H9 (cell line): ENCODE results near the gene RBL1. TPM values are rescaled to one million over a fixed set of nuclear protein-coding genes. Genes with fewer than 3 reads are reported as not detected.

ENCODE experiments used
- DNase-seq: peaks from one replicate; pipeline ENCODE4 v3.0.0-alpha.2; 2017
- H2AFZ ChIP-seq: one replicate; pipeline ENCODE4 v1.6.1; 2013; ENCODE audit warnings: mild to moderate bottlenecking, low read length, control low read depth, moderate library complexity
- H2AK5ac ChIP-seq: 2 replicates; pipeline ENCODE4 v1.6.1; 2013; ENCODE audit warnings: low read length, control low read depth, mixed read lengths; ENCODE audit not compliant: insufficient read length
- H2BK120ac ChIP-seq: one replicate; pipeline ENCODE4 v1.6.1; 2013; ENCODE audit warnings: low read depth, mild to moderate bottlenecking, low read length, control low read depth, inconsistent platforms; ENCODE audit not compliant: poor library complexity, severe bottlenecking
- H2BK12ac ChIP-seq: 2 replicates; pipeline ENCODE4 v1.6.1; 2013; ENCODE audit warnings: low read length, control low read depth, mixed read lengths, low read depth; ENCODE audit not compliant: insufficient read length
- H2BK15ac ChIP-seq: 2 replicates; pipeline ENCODE4 v1.6.1; 2013; ENCODE audit warnings: low read depth, low read length, control low read depth
- H2BK20ac ChIP-seq: one replicate; pipeline ENCODE4 v1.6.1; 2013; ENCODE audit warnings: low read depth, mild to moderate bottlenecking, low read length, control low read depth, inconsistent platforms; ENCODE audit not compliant: poor library complexity, severe bottlenecking
- H2BK5ac ChIP-seq: 2 replicates; pipeline ENCODE4 v1.6.1; 2013; ENCODE audit warnings: low read length, control low read depth, mixed read lengths; ENCODE audit not compliant: insufficient read length
- H3K14ac ChIP-seq: 2 replicates; pipeline ENCODE4 v1.6.1; 2013; ENCODE audit warnings: low read length, control low read depth; ENCODE audit not compliant: insufficient read depth
- H3K18ac ChIP-seq: 2 replicates; pipeline ENCODE4 v1.6.1; 2013; ENCODE audit warnings: low read depth, mild to moderate bottlenecking, mixed read lengths, low read length, control low read depth; ENCODE audit not compliant: insufficient read length
- H3K23ac ChIP-seq: 2 replicates; pipeline ENCODE4 v1.6.1; 2013; ENCODE audit warnings: low read length, control low read depth, mixed read lengths, low read depth; ENCODE audit not compliant: insufficient read length
- H3K23me2 ChIP-seq: 2 replicates; pipeline ENCODE4 v1.6.1; 2013; ENCODE audit warnings: low read depth, mild to moderate bottlenecking, mixed read lengths, low read length, control low read depth; ENCODE audit not compliant: insufficient read length, poor library complexity, severe bottlenecking
- H3K27ac ChIP-seq: 2 replicates; pipeline ENCODE4 v1.5.1; 2013; ENCODE audit warnings: low read length, control low read depth, mixed read lengths, low read depth; ENCODE audit not compliant: insufficient read length
- H3K27me3 ChIP-seq: 2 replicates; pipeline ENCODE4 v1.6.1; 2013; ENCODE audit warnings: low read length, control low read depth, inconsistent platforms; ENCODE audit not compliant: insufficient read depth
- H3K4ac ChIP-seq: 2 replicates; pipeline ENCODE4 v1.6.1; 2013; ENCODE audit warnings: low read depth, mild to moderate bottlenecking, control low read depth, inconsistent platforms, low read length, moderate library complexity
- H3K4me1 ChIP-seq: 2 replicates; pipeline ENCODE4 v1.6.1; 2013; ENCODE audit warnings: low read length, control low read depth, inconsistent platforms; ENCODE audit not compliant: insufficient read depth
- H3K4me2 ChIP-seq: 2 replicates; pipeline ENCODE4 v1.6.1; 2013; ENCODE audit warnings: low read length, control low read depth, mixed read lengths; ENCODE audit not compliant: insufficient read length, insufficient read depth
- H3K56ac ChIP-seq: 2 replicates; pipeline ENCODE4 v1.6.1; 2013; ENCODE audit warnings: low read depth, mild to moderate bottlenecking, mixed read lengths, low read length, control low read depth; ENCODE audit not compliant: insufficient read length
- H3K79me1 ChIP-seq: 2 replicates; pipeline ENCODE4 v1.6.1; 2013; ENCODE audit warnings: low read depth, mild to moderate bottlenecking, moderate library complexity, low read length, control low read depth, inconsistent platforms; ENCODE audit not compliant: insufficient read depth, poor library complexity, severe bottlenecking
- H3K79me2 ChIP-seq: 2 replicates; pipeline ENCODE4 v1.6.1; 2013; ENCODE audit warnings: low read length, control low read depth, inconsistent platforms; ENCODE audit not compliant: insufficient read depth
- H3K9ac ChIP-seq: 2 replicates; pipeline ENCODE4 v1.6.1; 2013; ENCODE audit warnings: low read length, control low read depth, mixed read lengths; ENCODE audit not compliant: insufficient read length; ENCODE audit errors: extremely low read depth
- H3K9me3 ChIP-seq: one replicate; pipeline ENCODE4 v1.6.1; 2013; ENCODE audit warnings: low read depth, low read length, inconsistent platforms; ENCODE audit not compliant: control insufficient read depth
- H3T11ph ChIP-seq: one replicate; pipeline ENCODE4 v1.6.1; 2013; ENCODE audit warnings: mild to moderate bottlenecking, low read length, control low read depth, inconsistent platforms
- H4K20me1 ChIP-seq: one replicate; pipeline ENCODE4 v1.6.1; 2013; ENCODE audit not compliant: control insufficient read depth, insufficient read length, insufficient read depth
- H4K5ac ChIP-seq: 2 replicates; pipeline ENCODE4 v1.6.1; 2013; ENCODE audit warnings: low read depth, mild to moderate bottlenecking, mixed read lengths, low read length, control low read depth; ENCODE audit not compliant: insufficient read length
- H4K8ac ChIP-seq: replicated peaks from 2 replicates; pipeline ENCODE4 v1.6.1; 2013; ENCODE audit warnings: low read length, control low read depth, mixed read lengths, low read depth; ENCODE audit not compliant: insufficient read length
- H4K91ac ChIP-seq: 2 replicates; pipeline ENCODE4 v1.6.1; 2013; ENCODE audit warnings: low read depth, mild to moderate bottlenecking, moderate library complexity, mixed read lengths, low read length, control low read depth; ENCODE audit not compliant: insufficient read length
- H3K27ac Mint-ChIP-seq, 3 experiments: 2 replicates in 2 of 3; 3 replicates in 1 of 3; pipeline ENCODE4 v1.8.0; 2020 to 2021; ENCODE audit warnings: mixed read lengths in 3 of 3, mild to moderate bottlenecking in 1 of 3, moderate library complexity in 1 of 3
- H3K27me3 Mint-ChIP-seq: 2 replicates; pipeline ENCODE4 v1.8.0; 2021; ENCODE audit warnings: low read depth, mild to moderate bottlenecking, moderate library complexity, mixed read lengths
- H3K36me3 Mint-ChIP-seq, 3 experiments: 2 replicates in 2 of 3; 3 replicates in 1 of 3; pipeline ENCODE4 v1.8.0; 2020 to 2021; ENCODE audit warnings: low read depth in 3 of 3, mixed read lengths in 3 of 3; ENCODE audit not compliant: insufficient read depth in 1 of 3
- H3K4me1 Mint-ChIP-seq, 2 experiments: 2 replicates each; pipeline ENCODE4 v1.8.0; 2020; ENCODE audit warnings: mixed read lengths in 2 of 2
- H3K4me3 Mint-ChIP-seq, 2 experiments: 2 replicates in 1 of 2; 3 replicates in 1 of 2; pipeline ENCODE4 v1.8.0; 2020 to 2021; ENCODE audit warnings: mild to moderate bottlenecking in 2 of 2, mixed read lengths in 2 of 2, moderate library complexity in 1 of 2
- H3K9me3 Mint-ChIP-seq, 2 experiments: 2 replicates in 1 of 2; 3 replicates in 1 of 2; pipeline ENCODE4 v1.8.0; 2020; ENCODE audit warnings: mild to moderate bottlenecking in 2 of 2, mixed read lengths in 2 of 2, moderate library complexity in 1 of 2
- WGBS: extraction: QIAGEN DNeasy Blood & Tissue Kit; methylation state at CpG from one replicate; pipeline ENCODE4 v1.1.7; 2013; ENCODE audit warnings: missing lambda C conversion rate, low lambda C conversion rate, mixed read lengths; ENCODE audit not compliant: insufficient read length; ENCODE audit errors: extremely low coverage; 5-methylcytosine and 5-hydroxymethylcytosine counted together
- total RNA-seq: library from RNA; stranded (reverse); gene quantifications from 2 replicates; pipeline ENCODE4 v1.2.1, GENCODE V29; 2021
- TF ChIP-seq, protein P1 (sequence below): fragments of 200-600 bp; sonication (generic); conservative IDR thresholded peaks from 3 replicates; pipeline ENCODE4 v1.8.0; 2021; ENCODE audit warnings: antibody characterized with exemption, mild to moderate bottlenecking

RBL1 gene
- total RNA-seq, 1 experiment from 2014 or later = 14.1 TPM

DNA sequence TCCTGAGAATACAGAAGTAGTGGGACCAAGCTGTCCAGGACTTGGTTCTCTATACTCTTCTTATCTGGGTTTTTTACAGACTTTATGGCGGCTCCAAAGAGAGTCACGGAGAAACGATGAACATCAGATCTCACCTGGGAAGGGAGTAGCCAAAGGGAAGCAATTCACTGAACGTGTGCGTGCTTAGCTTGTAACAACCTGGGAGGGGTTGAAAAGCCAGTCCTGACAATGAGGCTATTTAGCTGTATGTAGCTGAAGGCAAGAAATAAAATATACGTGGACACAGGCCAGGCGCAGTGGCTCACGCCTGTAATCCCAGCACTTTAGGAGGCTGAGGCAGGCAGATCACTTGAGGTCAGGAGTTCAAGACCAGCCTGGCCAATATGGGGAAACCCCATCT lies 18.2 kb upstream of the RBL1 start:
- Mint-ChIP-seq H3K27ac (peak overlapping the region in 1 of 3 experiments; percentile 54; a peak in 2 of 7 replicates), H3K4me1 (no peaks in the 10 kb centered on the region), H3K27me3 (no peaks in the 10 kb centered on the region), H3K36me3 (no peaks in the 10 kb centered on the region), H3K9me3 (no peaks in the 10 kb centered on the region; a peak in 1 of 5 replicates), H3K4me3 (no peak overlapping the region)
- no peak overlapping the region for H2BK12ac ChIP-seq
- H3T11ph ChIP-seq = no peak overlapping the region
- no peak overlapping the region for H3K4me2 ChIP-seq
- H4K91ac ChIP-seq = no peak overlapping the region
- no peak overlapping the region for H3K9ac ChIP-seq
- no peak overlapping the region for H3K14ac ChIP-seq
- H2BK5ac ChIP-seq = no peak overlapping the region
- H2AK5ac ChIP-seq = no peak overlapping the region
- no peak overlapping the region for H3K4ac ChIP-seq
- H2BK15ac ChIP-seq = no peak overlapping the region
- no peaks in the 10 kb centered on the region for H3K79me1 ChIP-seq
- H3K18ac ChIP-seq = no peak overlapping the region
- H3K56ac ChIP-seq = no peak overlapping the region
- H4K5ac ChIP-seq = no peak overlapping the region
- no CpG with 5 or more reads among the region's 8 CpGs for WGBS
- TF ChIP-seq, protein P1, sequence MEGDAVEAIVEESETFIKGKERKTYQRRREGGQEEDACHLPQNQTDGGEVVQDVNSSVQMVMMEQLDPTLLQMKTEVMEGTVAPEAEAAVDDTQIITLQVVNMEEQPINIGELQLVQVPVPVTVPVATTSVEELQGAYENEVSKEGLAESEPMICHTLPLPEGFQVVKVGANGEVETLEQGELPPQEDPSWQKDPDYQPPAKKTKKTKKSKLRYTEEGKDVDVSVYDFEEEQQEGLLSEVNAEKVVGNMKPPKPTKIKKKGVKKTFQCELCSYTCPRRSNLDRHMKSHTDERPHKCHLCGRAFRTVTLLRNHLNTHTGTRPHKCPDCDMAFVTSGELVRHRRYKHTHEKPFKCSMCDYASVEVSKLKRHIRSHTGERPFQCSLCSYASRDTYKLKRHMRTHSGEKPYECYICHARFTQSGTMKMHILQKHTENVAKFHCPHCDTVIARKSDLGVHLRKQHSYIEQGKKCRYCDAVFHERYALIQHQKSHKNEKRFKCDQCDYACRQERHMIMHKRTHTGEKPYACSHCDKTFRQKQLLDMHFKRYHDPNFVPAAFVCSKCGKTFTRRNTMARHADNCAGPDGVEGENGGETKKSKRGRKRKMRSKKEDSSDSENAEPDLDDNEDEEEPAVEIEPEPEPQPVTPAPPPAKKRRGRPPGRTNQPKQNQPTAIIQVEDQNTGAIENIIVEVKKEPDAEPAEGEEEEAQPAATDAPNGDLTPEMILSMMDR = no peak
- no peaks in the 10 kb centered on the region for H3K23me2 ChIP-seq
- no peaks in the 10 kb centered on the region for H3K79me2 ChIP-seq
- DNase-seq = no peak
- no peak overlapping the region for H2BK20ac ChIP-seq
- no peaks in the 10 kb centered on the region for H4K20me1 ChIP-seq
- H3K9me3 ChIP-seq = no peaks in the 10 kb centered on the region
- H4K8ac ChIP-seq = no peak overlapping the region
- no peak overlapping the region for H2AFZ ChIP-seq
- H3K27me3 ChIP-seq = no peaks in the 10 kb centered on the region
- no peaks in the 10 kb centered on the region for H3K4me1 ChIP-seq
- H3K23ac ChIP-seq = no peak overlapping the region
- no peak overlapping the region for H3K27ac ChIP-seq
- H2BK120ac ChIP-seq = no peak overlapping the region
